Right cardiac atrium (tissue), 5 donors: ENCODE data around the gene ASIC3. TPM values are rescaled to one million over a fixed set of nuclear protein-coding genes. Genes with fewer than 3 reads are reported as not detected.
A peak's percentile ranks its signal among the peaks of the same experiment; 100 is the strongest.
"Not testable (repeated sequence)": the region's sequence is repeated elsewhere in the genome, so short reads cannot be mapped to it uniquely, and the experiment has no call there.

Experiments
- ATAC-seq, 2 donors: fragments of 200-7000 bp; cut with Tn5 transposase; one replicate each; pipeline versions ENCODE4 v1.8.0 to v1.9.1; 2020; ENCODE audit warnings: moderate library complexity in 2 of 2, mild to moderate bottlenecking in 1 of 2
- DNase-seq, 3 donors: peaks; one replicate each; pipeline ENCODE4 v3.0.0-alpha.2; 2020
- H3K27ac ChIP-seq: one replicate; pipeline ENCODE4 v1.5.1; 2013; ENCODE audit warnings: mild to moderate bottlenecking, low read length, control low read depth, moderate library complexity
- H3K27me3 ChIP-seq: one replicate; pipeline ENCODE4 v1.6.1; 2013; ENCODE audit not compliant: control insufficient read depth, insufficient read depth
- H3K4me1 ChIP-seq: one replicate; pipeline ENCODE4 v1.6.1; 2013; ENCODE audit warnings: low read length; ENCODE audit not compliant: control insufficient read depth, insufficient read depth
- H3K4me3 ChIP-seq: one replicate; pipeline ENCODE4 v1.5.1; 2013; ENCODE audit warnings: low read length, control low read depth
- H3K9me3 ChIP-seq: one replicate; pipeline ENCODE4 v1.6.1; 2013; ENCODE audit warnings: low read length; ENCODE audit not compliant: control insufficient read depth
- WGBS: extraction: QIAGEN DNeasy Blood & Tissue Kit; methylation state at CpG from one replicate; pipeline ENCODE4 v1.1.7; 2013; 5-methylcytosine and 5-hydroxymethylcytosine counted together
- intact Hi-C, 4 donors: fragments of 100-400 bp; cut with DNase I; formaldehyde crosslinking; loops; one replicate each; pipeline versions ENCODE4 v1.11.0 to v1.14.0; 2022 to 2023
- polyA plus RNA-seq: library from polyadenylated mRNA; stranded (reverse); fragments of 200-250 nt; gene quantifications from one replicate; pipeline ENCODE4 v1.2.3, GENCODE V29; 2013
- total RNA-seq, 4 donors: library from RNA; stranded (reverse); fragmentation: NEBNext Ultra II Directional; extraction: Animal tissue kit (Norgen Biotek cat#: 25700); gene quantifications; one replicate each; pipeline ENCODE4 v1.2.1, GENCODE V29; 2021
- donor health status: healthy with polysubstance abuse.
- donor health status: DM: no; HTN: yes; CAD: no.
- donor health status: DM: no; HTN: no; CAD: no.
- donor health status: DM: no; HTN: yes; CAD: no; lungs with severe emphysema.
- donor health status: DM: yes; HTN: yes; CAD: no.

ASIC3 gene
- total and polyA plus RNA-seq, 5 donors = 4.0 to 6.5 (median 5.3) TPM

DNA sequence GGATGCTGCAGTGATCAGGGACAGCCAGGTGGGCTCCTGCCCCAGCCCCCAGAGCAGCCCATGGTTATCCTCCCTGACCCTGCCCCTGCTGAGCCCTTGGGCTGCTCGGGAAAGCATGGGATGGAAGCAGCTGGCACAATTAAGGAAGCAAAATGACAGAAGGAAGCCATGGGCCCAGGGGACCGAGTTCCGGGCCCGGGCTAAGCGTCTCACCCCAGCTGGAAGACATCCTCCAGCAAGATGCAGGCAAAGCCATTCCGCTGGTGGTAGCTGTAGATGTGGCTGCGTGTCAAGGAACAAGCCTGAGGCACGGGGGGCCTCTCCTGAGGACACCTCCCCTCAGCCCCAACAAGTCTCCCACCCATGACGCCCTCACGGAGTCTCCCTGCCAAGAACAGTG, 25.1 kb upstream of the ASIC3 start:
- Histone ChIP-seq H3K4me1 (peaks cover 7% of the 10 kb centered on the region), H3K4me3 (no peak overlapping the region), H3K27ac (no peak overlapping the region), H3K27me3 (no peaks in the 10 kb centered on the region), H3K9me3 (no peaks in the 10 kb centered on the region)
- intact Hi-C loops = loop anchor here in 2 of 4 donors (10.0 kb wide), 2 partner anchors 62 to 92 kb away; partner anchors contain the start of genes AGAP3 (in 1 of the 2), FASTK (in 1 of the 2) and TMUB1 (in 1 of the 2)
- no peak for DNase-seq
- WGBS = 54% methylated on average over 10 of the region's 10 CpGs
- no peak for ATAC-seq

DNA sequence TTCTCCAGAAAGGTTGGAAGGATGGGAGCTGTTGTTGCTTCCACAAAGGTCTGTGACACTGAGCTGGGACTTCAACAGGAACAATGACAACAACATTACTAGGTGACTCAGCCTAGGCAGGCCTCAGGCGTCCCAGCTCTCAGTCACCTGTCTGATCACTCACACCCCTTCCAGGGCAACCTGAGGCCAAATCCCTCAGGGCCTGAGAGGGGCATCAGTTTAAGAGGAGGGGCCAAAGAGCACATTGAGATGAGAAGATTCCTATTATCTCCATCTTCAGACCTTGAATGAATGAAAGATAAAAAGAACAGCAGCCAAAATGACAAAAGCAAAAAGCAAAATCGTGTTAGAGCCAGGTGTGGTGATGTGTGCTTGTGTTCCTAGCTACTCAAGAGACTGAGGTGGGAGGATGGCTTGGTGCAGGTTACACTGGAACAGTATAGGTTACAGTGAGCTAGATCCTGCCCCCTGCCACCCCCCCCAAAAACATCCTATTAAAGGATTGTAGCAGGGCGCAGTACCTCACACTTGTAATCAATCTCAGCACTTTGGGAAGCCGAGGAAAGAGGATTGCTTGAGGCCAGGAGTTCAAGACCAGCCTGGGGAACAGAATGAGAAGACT, 23.8 kb upstream of the ASIC3 start, which contains the start of gene ATG9B:
Gene ATG9B (minus strand): TSS at position 60 of the 622 bp plus-strand sequence. CDS start 71 bp downstream, outside the sequence.
- H3K4me1 ChIP-seq = no peaks in the 10 kb centered on the region
- H3K27ac ChIP-seq = no peak within 1 kb of the TSS
- no peaks in the 10 kb centered on the region for H3K9me3 ChIP-seq
- intact Hi-C loops = loop anchor here in 2 of 4 donors (10.0 kb wide), 2 partner anchors 60 to 90 kb away; partner anchors contain the start of genes AGAP3 (in 1 of the 2), FASTK (in 1 of the 2) and TMUB1 (in 1 of the 2)
- no peak within 1 kb of the TSS for H3K4me3 ChIP-seq
- no peak for DNase-seq
- ATAC-seq = no peak
- H3K27me3 ChIP-seq = no peaks in the 10 kb centered on the region
- WGBS = 81% methylated on average over 4 of the region's 4 CpGs

DNA sequence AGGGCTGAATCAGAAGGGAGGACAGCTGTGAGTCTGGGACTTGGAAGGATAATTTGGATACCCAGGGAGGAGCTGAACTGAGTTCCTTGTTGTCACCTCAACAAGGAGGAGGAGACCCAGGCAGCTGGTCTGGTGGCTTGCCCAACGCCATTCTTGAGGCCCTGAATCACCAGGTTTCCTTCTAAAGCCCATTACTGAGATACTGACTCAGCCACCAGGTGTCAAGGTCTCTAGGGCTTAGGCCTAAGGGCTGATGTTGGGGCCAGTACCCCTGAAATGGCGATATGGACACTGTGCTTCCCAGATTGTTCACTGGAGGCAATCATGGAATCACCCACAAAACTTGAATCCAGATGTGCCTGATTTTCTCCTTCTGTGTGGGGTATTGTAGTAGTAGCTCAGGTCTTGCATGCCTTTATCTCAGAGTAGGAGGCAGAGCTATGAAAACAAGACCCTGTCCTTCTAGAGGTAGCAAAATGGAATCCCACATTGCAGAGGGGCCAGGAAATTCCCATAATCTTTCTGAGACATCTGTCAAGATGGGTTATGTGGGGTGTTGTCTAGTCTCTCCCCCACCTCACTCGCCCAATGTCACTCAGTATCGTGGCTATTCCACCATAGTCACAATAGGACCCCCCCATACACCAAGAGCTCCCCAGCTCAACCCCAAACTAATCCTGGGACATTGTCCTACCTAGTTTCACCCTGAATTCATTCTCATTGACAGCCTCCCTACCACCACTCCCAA, 22.2 kb upstream of the ASIC3 start:
- H3K4me1 ChIP-seq = no peaks in the 10 kb centered on the region
- H3K4me3 ChIP-seq = no peak overlapping the region
- no peak overlapping the region for H3K27ac ChIP-seq
- intact Hi-C loops = loop anchor here in 2 of 4 donors (10.0 kb wide), 2 partner anchors 59 to 89 kb away; partner anchors contain the start of genes AGAP3 (in 1 of the 2), FASTK (in 1 of the 2) and TMUB1 (in 1 of the 2)
- no peak for ATAC-seq
- no peaks in the 10 kb centered on the region for H3K9me3 ChIP-seq
- no peak for DNase-seq
- no peaks in the 10 kb centered on the region for H3K27me3 ChIP-seq
- WGBS = 90% methylated on average over 4 of the region's 4 CpGs

DNA sequence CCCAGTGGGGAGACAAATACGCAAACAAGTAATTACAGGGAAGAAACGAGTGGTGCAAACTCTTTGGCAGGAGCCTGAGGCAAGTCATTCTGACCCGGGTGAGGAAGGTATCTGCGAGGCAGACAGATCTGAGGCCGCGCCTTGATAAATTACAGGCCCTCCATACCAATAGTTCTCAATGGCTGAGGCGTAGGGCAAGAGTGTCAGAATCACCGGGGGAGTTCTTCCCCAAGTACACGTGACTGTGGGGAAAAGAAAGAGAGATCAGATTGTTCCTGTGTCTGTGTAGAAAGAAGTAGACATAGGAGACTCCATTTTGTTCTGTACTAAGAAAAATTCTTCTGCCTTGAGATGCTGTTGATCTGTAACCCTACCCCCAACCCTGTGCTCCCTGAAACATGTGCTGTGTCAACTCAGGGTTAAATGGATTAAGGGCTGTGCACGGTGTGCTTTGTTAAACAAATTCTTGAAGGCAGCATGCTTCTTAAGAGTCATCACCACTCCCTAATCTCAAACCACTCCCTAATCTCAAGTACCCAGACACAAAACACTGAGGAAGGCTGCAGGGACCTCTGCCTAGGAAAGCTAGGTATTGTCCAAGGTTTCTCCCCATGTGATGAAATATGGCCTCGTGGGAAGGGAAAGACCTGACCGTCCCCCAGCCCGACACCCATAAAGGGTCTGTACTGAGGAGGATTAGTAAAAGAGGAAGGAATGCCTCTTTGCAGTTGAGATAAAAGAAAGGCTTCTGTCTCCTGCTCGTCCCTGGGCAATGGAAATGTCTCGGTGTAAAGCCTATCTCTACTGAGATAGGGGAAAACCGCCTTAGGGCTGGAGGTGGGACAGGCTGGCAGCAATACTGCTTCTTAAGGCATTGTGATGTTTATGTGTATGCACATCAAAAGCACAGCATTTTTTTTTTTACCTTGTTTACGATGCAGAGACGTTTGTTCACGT, 21.3 kb upstream of the ASIC3 start:
- H3K27me3 ChIP-seq, H3K27ac ChIP-seq, ATAC-seq, H3K4me3 ChIP-seq, H3K4me1 ChIP-seq, H3K9me3 ChIP-seq: not testable (repeated sequence)
- WGBS = 37% methylated on average over 19 of the region's 19 CpGs
- peak in 1 of 3 donors; percentile 36 for DNase-seq
- intact Hi-C loops = loop anchor here in 2 of 4 donors (10.0 kb wide), 2 partner anchors 58 to 88 kb away; partner anchors contain the start of genes AGAP3 (in 1 of the 2), FASTK (in 1 of the 2) and TMUB1 (in 1 of the 2)

DNA sequence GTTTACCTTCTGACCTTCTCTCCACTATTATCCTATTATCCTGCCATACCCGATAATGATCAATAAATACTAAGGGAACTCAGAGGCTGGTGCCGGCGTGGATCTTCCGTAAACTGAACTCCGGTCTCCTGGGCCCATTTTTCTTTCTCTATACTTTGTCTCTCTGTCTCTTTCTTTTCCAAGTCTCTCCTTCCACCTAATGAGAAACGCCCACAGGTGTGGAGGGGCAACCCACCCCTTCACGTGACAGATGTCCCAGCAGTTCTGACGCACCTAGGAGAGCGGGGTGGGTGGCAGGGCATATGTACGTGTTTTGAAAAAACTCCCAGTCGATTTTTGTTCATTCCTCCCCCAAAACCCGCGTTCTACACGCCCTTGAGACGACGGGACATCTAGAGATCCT, 20.6 kb upstream of the ASIC3 start:
- ATAC-seq, H3K9me3 ChIP-seq, DNase-seq, H3K27me3 ChIP-seq, H3K4me1 ChIP-seq, H3K27ac ChIP-seq: not testable (repeated sequence)
- intact Hi-C loops = loop anchor here in 2 of 4 donors (10.0 kb wide), 2 partner anchors 57 to 87 kb away; partner anchors contain the start of genes AGAP3 (in 1 of the 2), FASTK (in 1 of the 2) and TMUB1 (in 1 of the 2)
- 4% methylated on average over 16 of the region's 16 CpGs for WGBS
- peak overlapping the region; percentile 80 for H3K4me3 ChIP-seq

DNA sequence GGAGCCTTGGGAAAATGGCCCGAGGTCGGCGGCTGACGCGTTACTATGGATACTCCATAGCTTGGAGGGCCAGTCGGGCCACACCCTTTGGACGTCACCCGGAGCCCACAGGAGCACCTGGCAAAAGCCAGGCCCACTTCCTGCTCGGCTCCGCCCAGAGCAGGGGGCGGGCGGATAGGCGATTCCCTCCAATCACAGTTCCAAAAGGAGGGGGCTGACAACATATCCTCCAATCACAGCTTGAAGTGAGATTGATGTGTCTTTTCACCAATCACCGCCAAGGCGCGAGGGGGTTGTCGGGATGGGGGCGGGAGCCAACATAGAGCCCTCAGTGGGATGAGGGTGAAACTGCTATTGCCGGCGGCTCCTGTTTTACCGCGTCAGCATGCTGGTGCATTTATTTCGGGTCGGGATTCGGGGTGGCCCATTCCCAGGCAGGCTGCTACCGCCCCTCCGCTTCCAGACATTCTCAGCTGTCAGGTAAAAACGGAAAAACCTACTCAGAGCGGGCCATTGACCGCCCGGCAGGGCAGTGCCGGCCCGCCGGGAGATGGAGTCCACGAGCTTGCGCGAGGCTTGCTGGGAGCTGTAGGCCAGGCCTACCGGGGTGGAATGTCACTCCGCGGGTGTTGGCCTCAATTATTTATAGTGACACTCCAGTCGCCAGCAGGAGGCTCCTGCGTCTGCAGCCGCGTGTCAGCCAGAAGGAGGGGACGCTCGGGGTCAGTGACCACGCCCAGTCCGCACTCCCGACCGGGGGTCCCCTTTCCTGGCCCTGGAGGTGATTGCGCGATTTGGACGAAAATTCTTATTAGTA, 20.0 kb upstream of the ASIC3 start, which contains the start of gene ABCB8:
Gene ABCB8 (plus strand): TSS at position 320 of the 817 bp plus-strand sequence. CDS start 66 bp downstream, at position 386.
- no peaks in the 10 kb centered on the region for H3K9me3 ChIP-seq
- intact Hi-C loops = loop anchor here in 2 of 4 donors (10.0 kb wide), 2 partner anchors 56 to 86 kb away; partner anchors contain the start of genes AGAP3 (in 1 of the 2), FASTK (in 1 of the 2) and TMUB1 (in 1 of the 2)
- under 1% methylated on average over 53 of the region's 53 CpGs for WGBS

GRCh38 chr7:151028948-151029501, 19.3 kb upstream of the ASIC3 start:
- no peaks in the 10 kb centered on the region for H3K27me3 ChIP-seq
- ATAC-seq (no peak), DNase-seq (no peak)
- H3K4me3 ChIP-seq = peak overlapping the region; percentile 80
- no peaks in the 10 kb centered on the region for H3K9me3 ChIP-seq
- H3K27ac ChIP-seq = peak overlapping the region; percentile 80
- WGBS = 51% methylated on average over 17 of the region's 17 CpGs
- intact Hi-C loops = loop anchor here in 2 of 4 donors (10.0 kb wide), 2 partner anchors 56 to 86 kb away; partner anchors contain the start of genes AGAP3 (in 1 of the 2), FASTK (in 1 of the 2) and TMUB1 (in 1 of the 2)
- no peaks in the 10 kb centered on the region for H3K4me1 ChIP-seq

More for the DNA sequence above, 20.0 kb upstream of the ASIC3 start, which contains the start of gene ABCB8:
- ATAC-seq = peak; percentile 97 to 98
- peak within 1 kb of the TSS; percentile 80 for H3K4me3 ChIP-seq
- H3K4me1 ChIP-seq = no peaks in the 10 kb centered on the region
- DNase-seq = peak; percentile 97 to 99 (median 98)
- H3K27ac ChIP-seq = peak within 1 kb of the TSS; percentile 80
- no peaks in the 10 kb centered on the region for H3K27me3 ChIP-seq

GRCh38 chr7:151031011-151031410, 17.3 kb upstream of the ASIC3 start:
- DNase-seq = no peak

More at GRCh38 chr7:151031011-151031410, 17.3 kb upstream of the ASIC3 start:
- Histone ChIP-seq H3K27ac (no peak overlapping the region), H3K4me1 (no peaks in the 10 kb centered on the region), H3K27me3 (no peaks in the 10 kb centered on the region), H3K9me3 (no peaks in the 10 kb centered on the region), H3K4me3 (no peak overlapping the region)
- ATAC-seq = no peak
- 87% methylated on average over 4 of the region's 4 CpGs for WGBS
- intact Hi-C loops = no loop called here
